Ishikawa (cell line): Measurements from ENCODE around the gene FAM9C.

Experiments used
- CEBPB ChIP-seq: IDR thresholded peaks from 2 replicates; pipeline ENCODE4 v1.6.1; 2012
- CREB1 ChIP-seq: IDR thresholded peaks from 2 replicates; pipeline ENCODE4 v1.6.1; 2012; ENCODE audit warnings: low read depth
- EGR1 ChIP-seq: IDR thresholded peaks from 2 replicates; pipeline ENCODE4 v1.6.1; 2012
- EP300 ChIP-seq: IDR thresholded peaks from 2 replicates; pipeline ENCODE4 v1.6.1; 2012; ENCODE audit warnings: borderline replicate concordance
- FOXM1 ChIP-seq: IDR thresholded peaks from 2 replicates; pipeline ENCODE4 v1.6.1; 2012; ENCODE audit warnings: low read depth, borderline replicate concordance
- MAX ChIP-seq: IDR thresholded peaks from 2 replicates; pipeline ENCODE4 v1.6.1; 2012
- NFIC ChIP-seq: IDR thresholded peaks from 2 replicates; pipeline ENCODE4 v1.6.1; 2012
- RAD21 ChIP-seq: IDR thresholded peaks from 2 replicates; pipeline ENCODE4 v1.6.1; 2012; ENCODE audit warnings: low read depth
- REST ChIP-seq: IDR thresholded peaks from 2 replicates; pipeline ENCODE4 v1.6.1; 2012; ENCODE audit warnings: low read depth, mild to moderate bottlenecking
- TAF1 ChIP-seq: IDR thresholded peaks from 2 replicates; pipeline ENCODE4 v1.6.1; 2012; ENCODE audit warnings: low read depth, mild to moderate bottlenecking
- TCF12 ChIP-seq: IDR thresholded peaks from 2 replicates; pipeline ENCODE4 v1.6.1; 2012; ENCODE audit warnings: low read depth
- TEAD4 ChIP-seq: IDR thresholded peaks from 2 replicates; pipeline ENCODE4 v1.6.1; 2012
- USF1 ChIP-seq: IDR thresholded peaks from 2 replicates; pipeline ENCODE4 v1.6.1; 2012
- YY1 ChIP-seq: IDR thresholded peaks from 2 replicates; pipeline ENCODE4 v1.6.1; 2012; ENCODE audit warnings: low read depth
- ZBTB7A ChIP-seq: IDR thresholded peaks from 2 replicates; pipeline ENCODE4 v1.6.1; 2012; ENCODE audit warnings: low read depth

FAM9C gene

GRCh38 chrX:13013363-13014110, 30.9 kb downstream of the FAM9C start:
- no peak for TF ChIP-seq MAX
- no peak for TF ChIP-seq CREB1
- TF ChIP-seq TCF12: no peak
- TF ChIP-seq RAD21: no peak
- no peak for TF ChIP-seq TAF1
- no peak for TF ChIP-seq FOXM1
- TF ChIP-seq CEBPB: no peak
- TF ChIP-seq REST: no peak
- no peak for TF ChIP-seq EGR1
- TF ChIP-seq ZBTB7A: no peak
- no peak for TF ChIP-seq YY1
- TF ChIP-seq EP300: no peak
- TF ChIP-seq USF1: no peak
- no peak for TF ChIP-seq TEAD4

- TF ChIP-seq EP300 (no peak), RAD21 (no peak), YY1 (no peak), CREB1 (no peak), USF1 (no peak), TCF12 (no peak), MAX (no peak), TEAD4 (no peak), ZBTB7A (no peak), FOXM1 (no peak), TAF1 (no peak), REST (no peak), EGR1 (no peak), NFIC (no peak), CEBPB (no peak)
Measured at GRCh38 chrX:13010546-13010945, 33.9 kb downstream of the FAM9C start.

- TF ChIP-seq TEAD4 (no peak), MAX (no peak), EGR1 (no peak), TCF12 (no peak)
Measured at GRCh38 chrX:13009844-13010243, 34.6 kb downstream of the FAM9C start.

- TF ChIP-seq TAF1 (no peak), MAX (no peak), CEBPB (no peak), REST (no peak), USF1 (no peak)
Measured at GRCh38 chrX:13009273-13009672, 35.1 kb downstream of the FAM9C start.
